ENCODE results near the gene GABBR2.

GABBR2 gene

DNA sequence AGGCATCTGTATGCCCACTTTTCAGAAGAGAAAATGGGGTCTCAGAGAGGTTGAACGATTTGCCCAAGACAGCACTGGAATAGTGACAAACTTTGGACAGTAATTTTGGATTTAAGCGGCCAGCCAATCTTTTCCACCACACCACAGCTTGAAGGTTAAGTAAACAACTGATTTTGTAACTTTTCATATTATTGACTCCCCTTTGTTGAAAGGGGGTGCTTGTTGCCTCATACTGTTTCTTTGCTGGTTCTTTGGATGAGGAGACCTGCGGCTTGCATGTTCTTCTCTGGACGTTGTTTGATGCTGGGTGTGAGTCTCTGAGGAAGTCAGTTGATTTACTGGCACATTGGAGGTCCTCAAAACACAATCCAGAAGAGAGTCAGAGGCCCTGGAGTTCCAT, 11.7 kb upstream of the GABBR2 start:
- no peak for DNase-seq

DNA sequence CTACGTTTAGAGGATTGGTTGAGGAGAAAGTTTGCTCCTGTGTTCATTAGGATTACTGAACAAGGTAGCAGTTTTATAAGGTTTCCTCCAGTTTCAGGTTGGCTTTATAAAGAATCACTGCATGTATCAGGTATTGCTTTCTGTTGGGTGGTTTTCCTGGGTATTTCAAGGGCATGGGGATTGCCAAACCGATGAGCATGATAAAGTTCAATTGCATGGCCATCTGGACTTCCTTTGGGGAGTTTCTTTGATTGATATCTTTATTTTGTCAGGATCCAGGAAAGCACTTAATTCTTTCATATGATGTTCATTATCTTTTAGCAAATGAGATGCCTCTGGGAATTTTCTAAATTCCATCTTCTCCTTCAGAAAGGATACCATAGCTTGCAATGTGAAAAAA, 10.3 kb upstream of the GABBR2 start:
- no peak for DNase-seq

DNA sequence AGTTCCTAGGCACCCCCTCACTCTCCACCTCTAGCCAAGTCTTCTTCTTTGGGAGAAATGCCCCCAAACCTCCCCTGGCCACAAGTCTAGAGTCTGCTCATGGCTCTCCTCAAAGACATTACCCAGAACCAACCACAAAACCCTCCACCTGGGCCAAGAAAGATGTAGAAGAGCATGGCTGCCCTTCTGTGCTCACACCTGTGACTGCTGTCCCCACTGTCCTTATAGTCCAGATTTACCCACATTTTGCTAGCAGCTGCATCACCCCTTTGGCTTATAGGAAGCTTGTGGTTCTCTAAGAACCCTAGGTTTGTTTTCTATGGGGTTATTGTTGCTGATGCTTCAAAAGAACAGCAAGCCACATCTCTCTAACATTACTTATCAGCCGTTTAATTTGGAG, 6.1 kb upstream of the GABBR2 start:
- DNase-seq = no peak

DNA sequence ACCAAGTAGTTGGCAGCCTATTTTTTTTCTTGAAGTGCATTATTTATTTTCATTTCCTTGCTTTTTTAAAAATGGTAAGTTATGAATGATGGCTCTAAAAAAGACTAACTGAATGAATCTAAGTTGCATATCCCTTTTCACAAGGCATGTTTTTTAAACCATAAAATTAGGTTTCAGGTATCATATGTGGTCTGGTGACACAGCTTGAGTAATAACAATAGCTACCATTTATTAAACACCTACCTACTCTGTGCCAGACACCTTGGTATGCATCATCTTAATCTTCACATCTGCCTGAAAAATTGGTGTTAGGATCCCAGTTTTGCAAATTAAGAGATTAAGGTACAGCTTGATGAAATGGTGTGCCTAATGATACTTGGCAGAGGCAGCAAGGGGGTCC, 4.3 kb upstream of the GABBR2 start:
- DNase-seq = no peak

DNA sequence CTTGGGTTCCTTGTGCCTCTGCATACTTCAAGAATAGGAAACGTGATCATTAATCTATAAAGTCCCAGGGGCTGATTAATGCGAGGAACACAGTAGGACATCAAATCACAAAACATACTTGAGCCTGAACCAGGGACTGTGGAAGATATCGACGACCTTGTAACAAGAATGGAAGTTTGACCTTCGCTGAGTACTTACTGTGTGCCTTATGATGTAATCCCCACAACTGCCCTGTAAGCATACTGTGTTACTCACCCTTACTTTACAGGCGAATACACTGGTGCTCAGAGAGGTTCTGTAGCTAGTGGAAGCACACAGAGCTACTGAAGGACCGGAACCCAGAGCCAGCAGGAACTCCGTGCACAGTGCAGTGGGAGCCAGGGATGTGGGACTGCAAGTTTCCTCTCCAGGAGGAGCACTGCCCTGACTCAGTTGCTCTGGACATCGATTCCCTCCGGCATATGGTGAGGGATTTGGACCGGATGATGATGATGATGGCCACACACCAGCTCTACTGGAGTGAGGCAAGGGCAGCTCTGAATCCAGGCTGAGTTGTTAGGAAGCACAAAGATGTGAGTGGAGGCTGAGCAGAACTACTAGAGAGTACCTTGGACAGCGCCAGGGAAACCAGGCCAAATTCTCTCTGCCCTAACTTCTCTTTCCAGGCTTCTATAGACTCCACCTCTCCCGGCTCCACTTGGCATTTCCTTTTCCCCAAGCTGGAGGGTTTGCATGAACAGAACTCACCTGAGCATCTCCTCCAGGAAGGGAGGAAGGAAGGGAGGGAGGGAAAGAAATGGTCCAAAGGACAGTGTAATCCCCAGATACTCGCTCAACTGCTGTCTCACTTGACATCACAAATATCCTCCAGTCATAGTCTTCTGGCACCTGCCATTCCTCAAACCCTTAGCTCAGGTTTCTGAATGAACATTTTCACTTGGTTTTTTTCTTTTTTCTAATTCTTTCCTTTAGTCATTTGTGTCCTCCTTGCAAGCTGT, 1.5 kb upstream of the GABBR2 start:
- no peak for DNase-seq

DNA sequence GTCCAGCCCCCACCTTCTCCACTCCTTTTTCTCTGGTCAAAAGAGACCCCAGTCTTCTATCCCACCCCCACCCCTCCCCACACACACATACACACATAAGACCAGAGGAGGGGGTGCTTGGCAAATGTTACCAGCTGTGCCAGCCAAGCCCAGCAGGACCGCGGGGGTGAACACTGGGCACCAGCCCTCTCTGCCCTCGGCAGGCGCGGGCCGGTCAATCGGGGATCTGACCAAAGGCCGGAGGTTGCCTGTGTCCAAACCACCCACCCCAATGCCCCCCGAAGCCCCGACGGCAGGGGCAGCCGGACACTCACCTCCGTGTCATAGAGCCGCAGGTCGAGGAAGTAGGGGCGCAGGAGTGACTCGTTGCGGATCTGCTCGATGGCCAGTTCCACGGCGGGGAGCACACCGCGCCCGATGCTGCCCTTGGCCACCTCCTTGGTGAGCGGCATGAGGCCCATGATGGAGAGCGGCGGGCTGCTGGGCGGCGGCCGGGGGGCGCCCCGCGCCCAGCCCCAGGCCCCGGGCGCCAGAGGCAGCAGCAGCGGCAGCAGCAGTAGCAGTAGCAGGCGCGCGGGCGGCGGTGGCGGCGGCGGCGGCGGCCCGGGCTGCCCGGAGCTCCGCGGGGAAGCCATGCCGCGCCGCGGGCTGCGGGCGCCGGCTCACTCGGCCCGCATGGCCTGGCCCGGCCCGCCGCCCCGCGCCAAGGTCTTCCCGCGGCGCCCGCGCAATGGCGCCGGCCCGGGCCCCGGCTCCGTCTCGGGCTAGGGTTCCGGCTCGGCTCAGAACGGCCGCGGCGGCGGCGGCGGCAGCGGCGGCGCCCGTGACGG, 417 bp downstream of the GABBR2 start:
- DNase-seq = no peak

DNA sequence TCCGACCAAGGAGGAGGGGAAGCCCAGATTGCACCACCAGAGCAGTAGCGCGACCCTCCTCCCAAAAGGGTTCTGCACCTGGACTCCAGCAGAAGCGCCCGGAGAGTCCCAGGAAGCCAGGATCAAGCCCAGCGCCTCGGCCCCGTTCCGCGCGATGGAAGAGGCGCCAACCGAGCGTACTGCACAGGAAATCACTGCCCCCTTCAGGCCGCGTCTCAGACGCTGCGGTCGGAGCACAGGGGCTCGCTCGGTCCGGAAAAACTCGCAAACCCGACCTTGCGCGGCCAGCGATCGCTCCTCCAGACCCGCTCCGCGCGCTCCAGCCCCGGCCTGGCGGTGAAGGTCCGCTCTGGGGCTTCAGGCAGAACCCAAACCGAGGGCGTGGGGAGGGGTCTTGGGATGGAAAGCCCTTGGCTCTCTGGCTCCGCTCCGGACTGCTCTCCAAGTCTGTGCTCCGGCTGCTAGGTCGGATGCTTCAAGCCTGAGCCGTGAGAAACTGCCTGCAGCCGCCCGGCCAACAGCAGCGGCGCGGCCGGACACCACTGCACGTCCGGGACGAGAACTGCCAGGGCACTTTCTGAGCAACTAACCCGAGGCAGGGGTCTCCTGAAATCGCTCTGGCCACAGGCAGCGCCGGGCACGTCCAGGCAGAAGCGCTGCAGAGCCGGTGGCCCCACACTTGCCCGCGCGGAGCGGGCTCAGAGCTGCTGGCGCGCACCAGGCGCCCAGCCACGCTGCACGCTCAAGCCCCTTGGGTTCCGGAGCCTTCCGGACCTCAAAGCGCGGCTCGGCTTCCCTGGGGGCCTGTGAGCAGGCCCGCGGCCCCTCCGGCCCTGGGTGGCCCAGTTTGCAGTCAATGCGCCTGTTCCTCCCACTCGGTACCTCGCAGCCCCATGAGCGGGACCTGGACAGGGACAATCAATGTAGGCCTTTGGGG, 1.3 kb downstream of the GABBR2 start:
- DNase-seq = peak; percentile 26

DNA sequence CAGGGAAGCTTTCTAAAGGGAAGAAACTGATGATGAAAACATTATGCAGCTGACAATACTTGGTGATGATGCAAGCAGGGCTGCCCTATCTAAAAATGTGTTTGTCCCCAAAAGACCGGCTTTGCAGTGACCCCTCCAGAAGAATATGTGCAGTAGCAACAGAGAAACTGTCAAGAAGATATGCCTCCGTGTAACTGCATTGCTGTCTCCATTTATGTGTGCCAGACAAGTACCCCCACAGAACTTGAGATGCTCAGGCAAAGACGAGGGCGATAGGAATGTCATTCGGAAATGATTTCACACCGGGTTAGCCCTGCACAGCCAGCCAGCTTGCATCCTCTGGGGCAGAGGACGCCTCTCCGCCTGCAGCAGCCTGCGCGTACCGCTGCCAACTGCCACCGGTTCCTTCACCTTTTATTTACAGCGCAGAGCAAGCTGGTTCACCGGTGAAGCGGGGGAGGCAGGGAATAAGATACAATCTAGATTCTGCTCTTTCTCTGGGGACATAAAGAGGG, 2.0 kb downstream of the GABBR2 start:
- DNase-seq = no peak

DNA sequence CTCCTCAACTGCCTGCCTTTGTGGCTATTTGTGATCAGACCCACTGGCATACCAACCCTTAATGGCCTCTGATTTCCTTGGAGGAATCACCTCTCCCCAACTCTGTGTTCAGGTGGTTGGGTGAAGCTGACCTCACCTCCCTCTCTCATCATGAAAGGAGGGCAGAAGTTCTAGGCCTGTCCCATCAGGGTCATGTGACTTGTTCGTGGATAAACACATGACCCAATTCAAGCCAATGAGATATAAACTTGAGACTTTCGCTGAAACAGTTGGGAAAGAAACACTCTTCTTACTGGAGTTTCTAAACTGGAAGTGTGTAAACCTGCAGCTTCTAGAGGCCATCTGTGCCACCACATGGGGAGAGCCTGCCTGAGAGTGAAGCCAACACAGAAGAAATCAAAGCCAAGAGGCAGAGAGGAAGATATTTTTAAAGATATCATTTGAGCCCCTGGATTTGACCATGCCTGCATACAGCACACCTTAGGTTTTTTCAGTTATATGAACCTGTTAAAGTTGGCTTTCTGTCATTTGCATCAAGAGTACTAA, 5.8 kb downstream of the GABBR2 start:
- DNase-seq = no peak

DNA sequence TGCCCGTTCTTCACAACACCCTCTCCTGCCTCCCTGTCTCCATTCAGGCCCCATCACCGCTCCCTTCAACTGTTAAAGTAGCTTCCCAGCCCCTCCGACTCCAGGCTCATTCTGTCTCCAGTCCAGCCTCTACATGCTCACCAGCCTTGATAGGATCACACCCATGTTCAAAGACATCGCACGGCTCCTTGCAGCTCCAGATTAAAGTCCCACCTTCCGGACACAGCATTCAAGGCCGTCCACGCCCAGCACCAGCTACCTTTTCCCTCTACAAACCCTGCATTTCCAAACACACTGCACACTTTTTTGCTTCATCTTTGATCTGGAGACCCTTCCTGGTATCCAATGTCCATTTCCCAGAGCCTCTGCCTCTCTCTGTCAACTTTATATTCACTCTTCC, 6.4 kb downstream of the GABBR2 start:
- DNase-seq = no peak

DNA sequence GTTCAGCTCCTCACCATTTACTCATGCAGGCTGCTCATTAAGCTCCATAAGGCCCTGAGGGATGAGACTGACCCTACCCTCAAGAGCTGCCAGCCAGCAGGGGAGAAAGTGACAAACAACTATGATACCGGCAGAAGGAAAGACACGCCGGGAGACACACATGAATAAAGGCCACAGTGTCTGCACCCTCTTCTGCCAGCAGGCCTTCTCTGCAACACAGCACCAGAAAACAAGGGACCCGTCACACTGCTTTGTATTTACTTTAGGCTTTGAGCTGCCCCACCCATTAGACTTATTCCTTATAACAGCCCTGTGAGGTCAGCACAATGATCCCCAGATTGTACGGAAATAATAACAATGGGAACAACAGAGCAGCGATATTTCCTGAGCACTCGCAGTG, 7.2 kb downstream of the GABBR2 start:
- no peak for DNase-seq

DNA sequence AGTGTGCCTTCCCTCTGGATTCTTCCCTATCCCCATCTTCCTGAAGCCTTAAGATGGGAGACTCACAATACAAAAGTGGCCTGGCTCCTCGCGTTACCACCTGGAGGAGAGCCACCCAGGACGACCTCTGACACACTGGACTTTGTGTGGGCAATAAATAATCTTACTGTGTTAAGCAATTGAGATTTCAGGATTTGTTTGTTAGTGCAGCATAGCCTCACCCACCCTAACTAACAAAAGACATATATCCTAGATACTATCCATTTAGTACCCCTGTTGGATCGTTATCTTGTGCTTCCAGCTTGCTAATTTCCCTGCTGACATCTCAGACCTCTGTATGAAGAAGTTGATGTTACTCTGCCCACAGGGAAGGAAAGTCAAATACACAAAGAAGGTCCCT, 7.9 kb downstream of the GABBR2 start:
- no peak for DNase-seq

DNA sequence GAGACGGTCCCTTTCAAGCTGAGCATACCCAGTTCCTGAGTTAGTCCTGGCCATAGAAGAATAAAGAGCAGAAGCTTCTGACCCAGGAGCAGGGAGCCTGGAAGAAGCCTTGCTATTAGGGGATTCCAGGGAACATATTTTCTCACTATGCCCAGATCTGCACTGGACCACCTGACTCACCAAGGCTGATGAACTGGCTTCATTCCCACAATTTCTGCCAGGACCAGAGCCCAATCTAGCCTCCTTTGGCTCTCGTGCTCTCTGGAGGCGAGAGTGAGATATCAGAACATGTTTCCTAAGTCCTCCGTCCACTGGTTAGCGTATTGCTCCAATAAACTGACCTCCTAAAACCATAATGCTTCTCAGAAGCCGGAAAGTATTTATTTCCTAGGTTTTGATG, 9.9 kb downstream of the GABBR2 start:
- DNase-seq = no peak

DNA sequence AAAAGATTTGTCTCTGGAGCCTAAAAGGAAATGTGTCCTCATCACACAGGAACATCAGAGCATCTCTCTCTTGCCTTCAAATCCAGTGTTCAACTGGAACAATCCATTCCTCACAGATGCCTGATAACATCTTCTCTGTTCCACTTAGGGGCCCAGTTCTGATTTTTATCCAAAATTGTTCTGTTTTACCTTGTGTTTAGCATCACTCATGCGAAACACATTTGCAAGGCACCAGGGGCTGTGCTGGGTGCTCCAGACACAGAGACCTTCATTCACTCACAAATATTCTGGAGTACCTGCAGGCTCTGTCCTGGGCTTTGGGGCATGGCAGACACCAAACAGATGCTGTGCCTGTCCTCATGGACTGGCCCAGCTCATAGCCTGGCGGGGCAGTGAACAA, 13.8 kb downstream of the GABBR2 start:
- DNase-seq = no peak

DNA sequence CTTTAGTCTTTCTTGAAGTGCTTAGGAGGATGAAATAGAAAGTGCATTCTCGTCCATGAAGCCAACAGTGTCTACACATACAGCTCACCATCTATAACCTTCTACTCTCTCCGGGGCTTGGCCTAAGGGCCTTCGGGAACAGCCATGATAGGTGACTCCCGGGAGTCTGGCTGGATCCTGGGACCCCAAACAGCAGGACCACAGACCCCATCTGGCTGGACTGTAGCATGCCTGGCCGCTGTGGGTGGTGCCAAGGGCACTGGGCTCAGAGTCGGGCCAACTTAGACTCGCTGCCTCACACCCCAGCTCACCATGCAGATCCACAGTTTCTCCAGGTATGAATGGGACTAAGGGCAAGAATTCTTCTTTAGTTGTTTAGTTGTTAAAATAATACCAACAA, 16.3 kb downstream of the GABBR2 start:
- no peak for DNase-seq

DNA sequence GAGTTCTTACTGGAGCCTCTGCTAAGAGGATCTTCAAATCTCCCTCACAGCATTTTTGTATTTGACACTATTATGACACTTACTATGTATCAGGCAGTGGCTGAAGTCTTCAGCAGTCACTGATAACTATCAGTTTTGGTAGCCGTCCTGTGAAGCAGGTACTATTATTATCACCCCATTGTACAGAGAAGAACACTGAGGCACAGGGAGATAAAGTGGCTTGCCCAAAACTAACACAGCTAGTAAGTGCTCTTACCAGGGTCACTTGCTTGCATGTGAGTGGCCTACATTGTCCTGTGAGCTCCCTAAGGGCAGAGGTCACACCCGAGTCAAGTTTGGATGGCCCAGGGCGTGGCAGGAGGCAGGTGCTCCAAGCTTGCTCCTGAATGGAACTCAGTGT, 16.8 kb downstream of the GABBR2 start:
- DNase-seq = no peak

DNA sequence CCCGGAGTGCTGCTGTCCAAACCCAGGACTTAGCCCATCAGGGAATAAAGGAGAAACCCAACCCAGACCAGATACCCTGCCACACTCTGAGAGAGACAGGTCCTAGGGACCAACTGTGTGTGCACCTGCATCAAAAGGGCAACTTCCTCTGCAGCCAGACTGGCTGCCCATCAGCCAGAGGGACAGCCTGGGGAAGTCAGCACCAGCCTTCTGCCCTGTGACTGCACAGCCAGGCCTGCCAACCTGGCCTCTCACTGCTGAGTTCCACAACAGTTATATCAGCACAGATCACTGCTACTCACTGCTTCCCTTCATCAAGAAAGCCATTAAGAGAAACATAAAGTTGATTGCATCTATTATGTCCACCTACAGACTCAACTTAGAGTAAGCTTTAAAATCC, 18.0 kb downstream of the GABBR2 start:
- DNase-seq = no peak

DNA sequence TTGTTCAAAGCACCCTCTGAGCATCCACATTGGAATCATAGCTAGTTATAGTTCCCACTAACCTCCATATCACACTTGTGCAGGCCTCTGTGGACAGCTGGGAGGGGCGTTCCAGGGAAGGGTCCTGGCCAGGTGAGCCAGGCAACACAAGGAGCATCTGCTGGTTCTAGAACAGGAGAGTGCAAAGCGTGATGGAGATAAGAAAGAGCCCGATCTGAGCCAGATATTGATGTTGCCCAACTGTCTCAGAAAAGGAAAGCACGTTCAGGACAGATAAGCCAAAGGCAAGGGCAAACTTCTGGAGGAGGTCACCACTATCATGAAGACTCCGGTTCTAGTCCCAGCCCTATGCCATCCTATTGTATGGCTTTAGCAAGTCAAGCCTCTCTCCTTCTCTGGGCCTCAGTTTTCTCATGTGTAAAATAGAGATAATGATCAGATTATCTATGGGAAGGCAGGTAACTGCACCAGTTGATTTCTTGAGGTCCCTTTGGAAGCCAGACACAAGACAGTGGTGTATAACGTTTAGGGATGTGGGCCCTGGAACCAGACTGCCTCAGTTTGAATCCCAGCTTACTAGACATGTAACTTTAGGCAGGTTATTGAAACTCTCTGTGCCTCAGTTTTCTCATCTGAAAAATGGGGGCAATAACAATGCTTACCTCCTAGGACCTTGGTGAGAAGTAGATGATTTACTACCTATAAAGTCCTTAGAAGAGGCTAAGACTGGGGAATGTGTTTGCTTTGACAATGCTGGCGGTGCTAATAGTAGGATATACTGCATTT, 19.8 kb downstream of the GABBR2 start:
- DNase-seq = no peak

DNA sequence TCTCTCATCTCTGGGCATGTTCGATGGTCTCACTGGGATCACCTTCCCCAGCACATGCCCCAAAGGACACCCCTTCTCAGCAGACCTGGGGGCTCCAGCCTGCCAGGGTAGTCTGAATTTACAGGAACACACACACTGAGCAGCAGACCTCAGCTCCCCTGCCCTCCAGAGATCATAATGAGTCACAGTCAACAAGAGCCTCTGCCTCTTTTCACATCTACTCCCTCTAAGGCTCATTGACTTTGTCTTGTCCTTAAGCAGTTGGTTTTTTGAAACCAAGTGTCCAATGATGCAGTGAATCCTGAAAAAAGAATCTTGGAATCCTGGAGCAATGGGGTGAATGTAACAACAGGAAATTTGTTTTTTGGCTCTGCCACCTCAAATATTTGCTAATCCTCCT, 20.8 kb downstream of the GABBR2 start:
- DNase-seq = no peak

DNA sequence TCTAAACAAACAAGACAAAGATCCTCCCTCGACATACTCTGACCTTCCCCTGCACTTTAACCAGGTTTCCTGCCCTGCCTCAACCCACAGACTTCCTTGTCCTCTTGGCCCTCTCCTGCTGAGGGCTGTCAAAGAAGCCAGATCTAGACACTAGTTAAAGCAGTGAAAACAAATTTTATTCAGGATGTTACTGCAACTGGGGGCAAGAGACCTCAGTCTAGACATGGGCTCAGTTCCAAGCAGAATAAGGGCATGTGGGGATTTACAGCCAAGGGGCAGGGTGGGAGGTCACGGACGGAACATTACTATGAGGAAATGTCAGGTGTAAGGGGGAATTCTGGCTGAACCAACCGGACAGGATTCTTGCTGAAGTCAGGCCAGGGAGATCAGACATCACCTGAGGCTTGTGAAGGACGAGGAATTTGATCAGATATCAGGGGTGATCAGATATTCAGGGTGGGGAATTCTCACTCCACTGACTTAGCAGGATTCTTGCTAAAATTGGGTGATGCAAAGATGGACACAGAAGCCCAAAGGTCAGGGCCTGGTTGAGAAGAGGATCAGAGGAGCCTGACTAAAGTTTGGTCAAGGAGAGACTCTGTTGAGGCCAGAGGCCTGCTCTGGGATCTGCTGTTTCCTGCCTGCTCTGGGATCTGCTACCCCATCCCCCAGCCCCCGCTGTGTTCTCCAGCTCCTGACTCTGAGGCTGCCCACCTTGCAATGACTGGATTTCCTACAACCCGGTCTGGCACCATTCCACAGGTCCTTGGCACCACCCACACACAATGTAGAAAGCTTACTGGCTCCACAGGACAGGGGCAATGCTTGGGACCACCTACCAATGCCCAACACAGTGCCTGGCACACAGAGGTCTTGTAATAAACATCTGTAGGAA, 21.5 kb downstream of the GABBR2 start:
- no peak for DNase-seq

Data from NCI-H1417 treated with DMSO at 0.1 percent for 48 hours (cell line).